Fibroblast of pulmonary artery (primary cell): ENCODE measurements around the gene NUP153.
"Not testable (repeated sequence)": the region's sequence is repeated elsewhere in the genome, so short reads cannot be mapped to it uniquely, and the experiment has no call there.

Source experiments
- DNase-seq: peaks from one replicate; pipeline ENCODE4 v3.0.0-alpha.2; 2010; ENCODE audit warnings: low read depth
- H3K4me3 ChIP-seq: replicated peaks from 2 replicates; pipeline ENCODE4 v1.5.1; 2011; ENCODE audit warnings: low read depth, mild to moderate bottlenecking, control low read depth, low read length, moderate library complexity
- TF ChIP-seq, protein P1 (sequence below): IDR thresholded peaks from 2 replicates; pipeline ENCODE4 v1.5.1; 2011; ENCODE audit warnings: mild to moderate bottlenecking, control low read depth, low read length, inconsistent platforms; ENCODE audit errors: missing control alignments

The NUP153 gene

DNA sequence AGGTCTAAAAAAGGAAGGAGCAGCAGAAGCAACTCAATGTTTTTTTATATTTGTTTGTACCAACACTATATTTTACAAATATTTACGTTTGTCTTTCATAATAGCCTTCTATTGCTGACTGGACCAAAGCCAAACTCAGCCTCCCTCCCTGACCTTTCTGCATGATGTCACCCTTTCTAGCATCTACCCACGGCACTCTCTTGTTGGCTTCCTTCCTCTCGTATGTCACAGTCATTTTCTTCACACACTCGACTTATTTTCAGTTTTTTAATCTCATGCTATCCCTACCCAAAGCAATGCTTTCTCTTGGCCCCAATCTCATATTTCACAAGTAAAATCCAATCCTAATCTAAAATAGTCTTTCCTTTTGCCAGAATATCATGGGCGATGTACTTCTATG lies 122.9 kb downstream of the NUP153 start:
- TF ChIP-seq, protein P1, sequence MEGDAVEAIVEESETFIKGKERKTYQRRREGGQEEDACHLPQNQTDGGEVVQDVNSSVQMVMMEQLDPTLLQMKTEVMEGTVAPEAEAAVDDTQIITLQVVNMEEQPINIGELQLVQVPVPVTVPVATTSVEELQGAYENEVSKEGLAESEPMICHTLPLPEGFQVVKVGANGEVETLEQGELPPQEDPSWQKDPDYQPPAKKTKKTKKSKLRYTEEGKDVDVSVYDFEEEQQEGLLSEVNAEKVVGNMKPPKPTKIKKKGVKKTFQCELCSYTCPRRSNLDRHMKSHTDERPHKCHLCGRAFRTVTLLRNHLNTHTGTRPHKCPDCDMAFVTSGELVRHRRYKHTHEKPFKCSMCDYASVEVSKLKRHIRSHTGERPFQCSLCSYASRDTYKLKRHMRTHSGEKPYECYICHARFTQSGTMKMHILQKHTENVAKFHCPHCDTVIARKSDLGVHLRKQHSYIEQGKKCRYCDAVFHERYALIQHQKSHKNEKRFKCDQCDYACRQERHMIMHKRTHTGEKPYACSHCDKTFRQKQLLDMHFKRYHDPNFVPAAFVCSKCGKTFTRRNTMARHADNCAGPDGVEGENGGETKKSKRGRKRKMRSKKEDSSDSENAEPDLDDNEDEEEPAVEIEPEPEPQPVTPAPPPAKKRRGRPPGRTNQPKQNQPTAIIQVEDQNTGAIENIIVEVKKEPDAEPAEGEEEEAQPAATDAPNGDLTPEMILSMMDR = no peak
- peak; percentile 64 for DNase-seq
- H3K4me3 ChIP-seq = no peak overlapping the region

DNA sequence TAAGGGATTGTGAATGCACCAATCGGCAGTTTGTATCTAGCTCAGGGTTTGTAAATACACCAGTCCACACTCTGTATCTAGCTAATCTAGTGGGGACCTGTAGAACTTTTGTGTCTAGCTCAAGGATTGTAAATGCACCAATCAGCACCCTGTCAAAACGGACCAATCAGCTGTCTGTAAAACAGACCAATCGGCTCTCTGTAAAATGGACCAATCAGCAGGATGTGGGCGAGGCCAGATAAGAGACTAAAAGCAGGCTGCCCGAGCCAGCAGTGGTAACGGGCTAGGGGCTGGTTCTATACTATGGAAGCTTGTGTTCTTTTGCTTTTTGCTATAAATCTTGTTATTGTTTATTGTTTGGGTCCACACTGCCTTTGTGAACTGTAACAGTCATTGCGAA lies 125.4 kb downstream of the NUP153 start:
- not testable (repeated sequence) for DNase-seq, H3K4me3 ChIP-seq

DNA sequence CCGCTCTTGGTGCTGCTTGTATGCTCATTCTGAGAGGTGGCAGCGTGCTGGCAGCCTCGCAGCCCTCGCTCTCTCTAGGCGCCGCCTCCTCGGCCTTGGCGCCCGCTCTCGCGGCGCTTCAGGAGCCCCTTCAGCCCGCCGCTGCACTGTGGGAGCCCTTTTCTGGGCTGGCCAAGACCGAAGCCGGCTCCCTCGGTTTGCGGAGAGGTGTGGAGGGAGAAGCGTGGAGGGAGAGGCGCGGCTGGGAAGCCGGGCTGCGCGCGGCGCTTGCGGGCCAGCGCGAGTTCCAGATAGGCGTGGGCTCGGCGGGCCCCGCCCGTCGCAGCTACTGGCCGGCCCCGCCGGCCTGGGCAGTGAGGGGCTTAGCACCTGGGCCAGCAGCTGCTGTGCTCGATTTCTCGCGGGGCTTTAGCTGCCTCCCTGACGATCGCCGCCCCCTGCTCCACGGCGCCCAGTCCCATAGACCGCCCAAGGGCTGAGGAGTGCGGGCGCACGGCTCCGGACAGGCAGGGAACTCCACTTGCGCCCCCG lies 126.1 kb downstream of the NUP153 start:
- peak overlapping the region; percentile 54 for H3K4me3 ChIP-seq
- TF ChIP-seq, protein P1 = no peak
- peak; percentile 40 for DNase-seq

DNA sequence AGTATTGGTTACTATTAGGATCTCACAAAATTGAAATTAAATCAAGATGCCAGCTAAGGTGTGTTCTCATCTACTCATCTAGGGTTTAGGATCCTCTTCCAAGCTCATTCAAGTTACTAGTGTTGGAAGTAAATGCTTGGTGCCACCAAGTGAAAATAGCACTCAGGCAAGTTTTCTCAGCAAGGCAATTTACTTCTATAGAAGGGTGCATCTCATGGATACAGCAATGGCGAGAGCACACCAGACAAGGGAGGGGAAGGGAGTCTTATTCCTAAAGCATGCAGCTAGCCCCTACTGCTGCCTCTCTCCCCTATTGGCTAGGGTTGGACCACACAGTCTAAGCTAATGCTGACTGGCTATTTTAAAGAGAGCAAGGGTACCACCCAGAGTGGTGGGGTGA lies 129.7 kb downstream of the NUP153 start:
- TF ChIP-seq, protein P1 = no peak
- no peak for DNase-seq
- no peak overlapping the region for H3K4me3 ChIP-seq

DNA sequence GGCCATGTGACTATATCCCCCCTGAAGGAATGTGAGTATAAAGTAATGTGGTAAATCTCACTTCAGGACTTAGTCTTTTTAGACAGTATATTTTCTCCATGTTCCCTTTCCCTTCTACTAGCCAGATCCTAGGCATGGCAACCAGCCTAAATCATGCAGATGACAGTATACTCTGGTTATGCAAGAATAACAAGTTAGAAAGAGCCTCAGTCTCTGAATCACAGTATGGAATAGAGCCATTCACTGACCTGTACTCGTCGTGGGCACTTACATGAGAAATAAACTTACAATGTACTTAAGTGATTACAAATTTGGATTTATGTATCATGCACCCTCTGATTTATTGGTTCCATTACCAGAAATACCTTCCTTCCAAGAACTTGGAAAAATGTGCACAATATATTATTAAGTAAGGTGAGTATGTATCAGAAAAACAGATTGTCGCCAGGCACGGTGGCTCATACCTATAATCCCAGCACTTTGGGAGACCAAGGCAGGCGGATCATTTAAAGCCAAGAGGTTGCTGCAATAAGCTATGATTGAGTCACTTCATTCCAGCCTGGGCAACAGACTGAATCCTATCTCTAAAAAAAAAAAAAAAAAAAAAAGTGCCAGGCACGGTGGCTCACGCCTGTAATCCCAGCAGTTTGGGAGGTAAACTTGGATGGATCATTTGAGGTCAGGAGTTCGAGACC lies 131.7 kb downstream of the NUP153 start:
- TF ChIP-seq, protein P1 = no peak
- peak; percentile 71 for DNase-seq

DNA sequence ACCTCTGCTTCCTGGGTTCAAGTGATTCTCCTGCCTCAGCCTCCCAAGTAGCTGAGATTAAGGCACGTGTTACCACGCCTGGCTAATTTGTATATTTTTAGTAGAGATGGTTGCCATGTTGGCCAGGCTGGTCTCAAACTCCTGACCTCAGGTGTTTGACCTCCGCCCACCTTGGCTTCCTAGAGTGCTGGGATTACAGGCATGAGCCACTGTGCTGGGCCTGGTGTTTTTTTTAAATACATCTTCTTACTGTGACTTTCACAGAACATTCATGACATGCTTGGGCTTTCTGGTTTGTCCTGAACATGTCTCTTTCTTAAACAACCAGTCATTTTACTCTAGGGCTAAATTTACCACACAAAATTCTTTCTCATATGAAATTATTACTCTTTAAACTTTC lies 141.3 kb downstream of the NUP153 start:
- no peak overlapping the region for H3K4me3 ChIP-seq
- DNase-seq = no peak
- TF ChIP-seq, protein P1 = no peak

More for the DNA sequence above, 131.7 kb downstream of the NUP153 start:
- no peak overlapping the region for H3K4me3 ChIP-seq
